Hematopoietic multipotent progenitor cell treated with erythropoietin and hydrocortisone succinate and interleukin-3 and kit ligand, for 4 days (in vitro differentiated cells): ENCODE results near the gene SEMA5B.

Experiments used
- DNase-seq: peaks from one replicate; pipeline ENCODE4 v3.0.0-alpha.2; 2015

Gene SEMA5B

DNA sequence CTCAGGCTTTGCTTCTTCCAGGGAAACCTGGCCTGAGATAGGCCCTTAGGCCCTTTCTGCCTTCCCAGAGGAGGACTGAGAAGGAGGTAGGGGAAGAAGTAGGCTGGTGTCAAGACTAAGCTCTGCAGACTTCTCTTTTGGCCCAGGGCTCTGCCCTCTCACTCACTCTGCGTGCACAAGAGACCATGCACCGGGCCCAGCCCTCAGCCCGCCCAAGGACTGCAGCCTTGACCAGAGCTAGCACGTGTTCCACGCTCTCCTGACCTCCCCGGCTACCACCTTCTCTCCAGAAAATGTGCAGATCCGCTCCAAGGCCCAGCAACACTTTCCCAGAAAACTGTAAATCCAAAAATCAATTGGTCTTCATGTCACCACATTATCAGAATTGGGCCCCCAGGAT lies 59.8 kb downstream of the SEMA5B start:
- DNase-seq, result no peak

DNA sequence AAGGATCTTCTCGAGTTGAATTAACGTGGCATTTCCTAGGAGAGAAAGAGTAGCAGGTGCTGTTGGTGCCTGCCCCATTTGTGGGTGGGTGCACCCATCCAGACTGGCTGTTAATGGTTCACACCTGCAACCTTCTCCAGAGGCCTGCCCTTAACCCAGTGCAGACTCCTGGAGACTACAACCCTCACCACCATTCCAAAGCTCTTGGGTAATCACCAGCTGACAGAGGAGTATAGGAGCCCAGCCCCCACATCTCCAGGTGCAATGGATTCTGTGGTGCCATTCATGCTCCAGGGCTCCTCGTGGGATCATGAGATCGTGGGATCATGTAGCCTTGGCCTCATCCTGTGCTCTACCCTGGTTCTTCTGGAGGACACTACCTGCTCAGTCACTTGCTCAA lies 60.2 kb downstream of the SEMA5B start:
- no peak for DNase-seq

DNA sequence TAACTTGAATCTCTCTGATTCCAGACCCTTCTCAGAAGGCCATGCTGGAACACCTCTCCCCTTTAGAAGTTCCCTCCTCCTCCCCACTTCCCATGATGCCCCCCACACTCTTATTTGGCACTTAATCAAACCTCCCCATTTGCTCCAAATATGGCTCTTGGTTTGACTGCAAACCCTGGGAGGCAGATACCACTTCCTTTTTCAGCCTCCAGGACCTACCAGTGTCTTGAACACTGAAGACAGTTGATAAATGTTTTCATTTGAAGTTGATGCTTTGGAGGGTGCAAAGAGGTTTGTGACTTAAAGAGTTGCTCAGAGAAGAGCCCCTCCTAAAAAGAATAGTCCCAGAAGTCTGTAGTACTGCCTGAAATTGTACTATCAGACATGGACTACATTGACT lies 61.5 kb downstream of the SEMA5B start:
- DNase-seq, result peak; percentile 27

DNA sequence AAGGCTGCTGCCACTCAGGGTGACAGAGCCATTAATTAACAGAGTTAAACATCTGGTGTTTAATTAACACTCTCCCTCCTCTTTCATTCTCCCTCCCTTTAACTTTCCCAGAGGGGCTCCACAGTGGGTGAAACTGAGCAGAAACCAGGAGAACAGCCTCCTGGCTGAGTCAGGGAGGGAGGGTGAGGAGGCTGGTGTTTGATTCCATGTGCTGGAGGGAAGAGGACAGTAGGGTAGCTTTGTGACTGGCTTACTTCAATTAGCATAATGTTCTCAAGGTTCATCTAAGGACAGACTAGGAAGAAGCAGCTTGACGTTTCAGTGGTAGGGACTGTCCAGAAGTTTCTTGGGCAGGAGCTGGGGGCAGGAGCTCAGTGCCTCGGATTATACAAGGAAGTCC lies 62.8 kb downstream of the SEMA5B start:
- no peak for DNase-seq

DNA sequence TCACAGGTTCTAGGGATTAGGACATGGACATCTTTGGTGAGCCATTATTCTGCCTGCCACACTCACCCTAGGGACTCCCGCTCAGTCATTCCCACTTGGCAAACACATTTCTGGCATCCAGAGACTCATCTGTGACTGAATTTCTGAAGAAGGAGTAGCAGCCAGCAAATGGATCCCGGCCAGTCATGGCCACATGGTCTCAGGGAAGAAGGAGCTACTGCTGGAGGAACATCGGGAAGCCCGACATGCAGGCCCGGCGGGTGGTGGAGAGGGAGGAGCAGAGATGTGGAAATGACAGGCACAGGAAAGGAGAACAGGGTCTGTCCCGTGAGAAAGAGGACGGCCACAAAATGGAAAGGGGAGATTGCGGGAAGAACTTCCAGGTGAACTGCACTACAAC lies 65.4 kb downstream of the SEMA5B start:
- DNase-seq, result no peak

DNA sequence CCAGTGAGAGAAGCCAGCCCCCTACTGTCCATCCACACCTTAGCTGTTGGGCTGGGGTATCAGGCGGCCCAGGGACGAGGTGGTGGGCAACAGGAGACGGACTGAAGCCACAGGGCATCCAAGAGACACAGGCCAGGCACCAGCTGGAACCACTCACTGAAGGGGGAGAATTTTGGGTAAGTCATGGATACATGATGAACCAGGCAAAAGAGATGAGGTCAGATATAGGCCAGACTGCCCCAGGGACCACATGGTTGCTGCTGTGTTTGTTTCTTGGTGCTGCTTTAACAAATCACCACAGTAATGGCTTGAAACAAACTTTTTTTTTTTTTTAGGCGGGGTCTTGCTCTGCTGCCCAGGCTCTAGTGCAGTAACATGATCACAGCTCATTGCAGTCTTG lies 66.4 kb downstream of the SEMA5B start:
- DNase-seq, result no peak

DNA sequence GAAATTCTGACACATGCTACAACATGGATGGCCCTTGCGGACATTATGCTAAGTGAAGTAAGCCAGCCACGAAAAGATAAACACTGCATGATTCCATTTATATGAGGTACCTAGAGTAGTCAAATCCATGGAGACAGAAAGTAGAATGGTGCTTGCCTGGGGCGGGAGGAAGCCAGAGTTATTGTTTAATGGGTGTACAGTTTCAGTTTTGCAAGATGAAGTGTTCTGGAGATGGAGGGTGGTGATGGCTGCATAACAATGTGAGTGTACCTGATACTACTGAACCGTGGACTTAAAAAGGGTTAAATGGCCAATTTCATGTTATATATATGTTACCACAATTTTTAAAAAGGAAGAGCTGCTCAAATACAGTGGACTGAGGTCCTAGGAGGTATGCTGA lies 66.9 kb downstream of the SEMA5B start:
- DNase-seq, result no peak

DNA sequence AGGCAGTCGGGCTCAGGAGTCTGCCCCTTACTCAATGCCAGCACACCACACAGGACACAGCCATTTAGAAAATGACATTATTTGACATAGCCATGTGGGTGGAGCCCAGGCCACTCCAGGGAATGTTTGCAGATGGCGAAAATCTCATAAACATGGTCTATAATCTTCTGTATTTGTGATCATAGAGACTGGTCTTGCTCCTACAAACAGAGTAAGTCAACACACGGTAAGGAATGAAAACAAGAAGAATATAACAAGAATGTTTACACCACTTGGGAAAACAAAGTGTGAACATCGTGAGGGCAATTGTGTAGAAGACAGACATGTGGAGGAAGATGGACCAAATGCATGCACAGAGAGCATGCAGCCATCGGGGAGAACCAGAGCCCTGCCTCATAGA lies 68.2 kb downstream of the SEMA5B start:
- DNase-seq, result no peak

DNA sequence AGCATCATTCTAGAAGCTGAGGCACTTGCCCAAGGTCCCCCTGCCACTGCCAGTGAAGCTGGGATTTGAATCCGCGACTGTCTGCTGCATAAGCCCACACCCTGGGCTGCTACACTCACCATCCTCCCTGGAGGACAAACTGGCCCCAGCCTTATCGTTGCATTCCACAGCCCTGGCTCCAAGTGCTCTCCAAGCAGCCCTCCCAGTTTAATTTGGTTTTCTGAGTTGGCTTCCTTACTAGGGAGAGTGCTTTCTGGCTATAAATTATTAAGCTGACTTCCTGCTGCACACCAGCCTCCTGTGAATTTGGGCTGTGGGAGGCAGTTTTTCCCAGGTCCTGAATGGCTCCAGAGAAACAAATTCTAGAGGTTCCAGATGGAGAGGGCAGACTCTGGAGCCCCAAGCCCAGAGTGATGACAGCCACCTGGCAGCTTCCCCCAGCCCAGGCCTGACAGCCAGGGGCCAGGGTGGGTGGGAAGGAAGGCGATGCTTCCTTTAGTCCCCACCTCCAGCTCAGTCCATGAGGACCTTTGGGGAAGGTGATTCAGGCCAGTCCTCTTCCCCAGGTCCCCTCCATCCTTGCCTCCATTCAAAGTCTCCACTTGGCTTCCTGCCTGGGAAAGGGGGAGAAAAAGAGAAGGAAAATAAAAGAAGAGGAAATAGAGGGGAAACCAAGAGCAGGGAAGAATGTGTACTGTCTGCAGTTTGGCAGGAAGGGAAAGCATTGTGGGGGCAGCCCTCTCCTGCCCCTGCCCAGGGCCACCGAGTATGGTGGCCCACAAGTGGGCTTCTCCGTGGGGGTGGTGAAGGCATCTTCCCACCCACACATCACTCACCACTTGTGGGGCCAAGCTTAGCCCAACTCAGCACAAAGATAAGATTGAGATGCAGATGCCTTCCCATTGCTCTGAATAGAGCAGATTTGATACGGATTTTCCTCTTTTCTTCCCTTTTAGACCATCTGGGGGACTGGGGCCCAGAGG lies 69.6 kb downstream of the SEMA5B start:
- no peak for DNase-seq

DNA sequence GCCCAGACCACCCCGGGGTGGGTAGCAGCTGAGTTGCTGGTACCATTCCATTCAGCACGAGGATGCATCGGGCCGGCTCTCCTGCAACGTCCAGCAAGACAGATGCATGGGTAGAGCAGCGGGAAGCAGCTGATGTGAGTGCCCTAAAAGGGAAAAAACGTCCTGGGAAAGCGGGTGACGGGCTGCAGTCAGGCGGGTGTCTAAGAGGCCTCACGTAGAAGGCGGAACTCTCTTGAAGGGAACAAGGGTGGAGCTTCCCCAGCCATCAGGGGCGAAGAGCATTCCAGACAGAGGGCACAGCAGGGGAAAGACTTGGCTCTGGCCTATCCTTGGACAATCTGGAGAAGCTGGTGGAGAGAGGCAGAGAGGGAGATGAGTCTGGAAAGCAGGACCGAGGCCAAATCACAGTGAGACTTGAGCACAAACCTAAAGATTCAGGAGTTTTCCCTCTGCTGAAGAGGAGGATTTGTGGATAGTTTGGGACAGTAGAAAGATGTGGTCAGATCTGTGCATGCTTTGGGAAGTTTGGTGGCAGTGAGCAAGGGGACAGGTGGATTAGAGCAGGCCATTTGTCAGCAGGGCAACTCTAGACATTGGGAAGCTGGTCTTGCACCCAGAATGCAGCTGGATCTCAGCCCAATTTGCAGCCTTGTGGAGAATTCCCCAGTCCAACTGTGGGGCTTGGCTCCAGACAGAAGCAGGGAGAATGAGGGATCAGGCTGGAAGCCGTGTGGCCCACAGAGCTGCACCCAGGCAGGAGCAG lies 70.7 kb downstream of the SEMA5B start:
- DNase-seq, result no peak

DNA sequence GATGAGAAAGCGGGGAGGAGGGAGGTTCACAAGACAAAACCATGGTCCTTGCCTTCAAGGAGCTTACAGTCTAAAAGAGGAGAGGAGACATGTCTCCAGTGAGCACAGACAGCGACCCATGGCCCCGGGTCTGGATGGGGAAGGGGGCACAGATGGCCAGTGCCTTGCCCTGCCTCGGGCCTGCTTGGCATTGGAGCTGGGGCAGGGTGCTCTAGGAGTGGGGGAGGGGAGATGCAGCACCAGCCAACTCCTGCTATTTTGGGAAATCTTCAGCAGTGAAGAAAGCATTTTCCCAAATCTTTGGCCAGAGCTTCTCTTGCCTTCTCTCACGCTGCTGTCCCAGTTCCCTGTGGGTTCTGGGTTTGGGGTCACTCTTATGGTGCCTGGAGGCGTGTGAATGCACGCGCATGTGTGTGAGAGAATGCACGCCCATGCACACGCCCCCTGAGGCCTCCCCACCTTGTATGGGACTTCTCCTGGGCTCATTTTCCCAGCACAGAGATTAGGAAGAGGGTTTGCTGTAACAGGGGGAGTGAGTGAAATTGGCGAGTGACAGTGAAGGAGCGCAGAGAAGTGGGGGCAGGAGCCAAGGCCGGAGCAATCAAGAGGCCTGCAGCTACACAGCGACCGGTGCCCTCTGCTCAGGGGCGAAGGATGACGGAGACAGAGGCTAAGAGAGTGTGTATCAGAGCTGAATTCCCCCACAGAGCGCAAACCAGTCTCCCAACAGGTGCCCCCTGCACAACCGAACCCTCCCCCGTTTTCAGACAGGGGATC lies 71.5 kb downstream of the SEMA5B start:
- no peak for DNase-seq

DNA sequence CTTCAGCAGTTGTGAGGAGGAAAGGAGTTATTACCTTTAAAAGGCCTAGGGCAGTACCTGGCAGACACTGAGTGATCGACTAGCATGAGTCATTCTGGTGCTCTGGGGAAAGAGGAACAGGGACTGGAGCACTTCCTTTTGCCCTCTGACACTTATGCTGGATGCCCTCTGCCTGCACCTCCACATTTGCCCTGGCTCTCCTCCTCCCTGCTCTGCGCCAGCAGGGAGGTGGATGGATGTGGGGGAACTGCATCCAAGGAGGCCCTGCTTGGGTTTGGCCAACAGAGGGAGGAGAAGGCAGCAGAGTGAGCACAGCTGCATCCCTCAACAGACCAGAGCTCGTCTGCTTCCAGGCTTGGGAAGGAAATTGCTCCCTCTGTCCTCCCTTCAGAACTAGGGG lies 75.0 kb downstream of the SEMA5B start:
- DNase-seq, result peak; percentile 26

DNA sequence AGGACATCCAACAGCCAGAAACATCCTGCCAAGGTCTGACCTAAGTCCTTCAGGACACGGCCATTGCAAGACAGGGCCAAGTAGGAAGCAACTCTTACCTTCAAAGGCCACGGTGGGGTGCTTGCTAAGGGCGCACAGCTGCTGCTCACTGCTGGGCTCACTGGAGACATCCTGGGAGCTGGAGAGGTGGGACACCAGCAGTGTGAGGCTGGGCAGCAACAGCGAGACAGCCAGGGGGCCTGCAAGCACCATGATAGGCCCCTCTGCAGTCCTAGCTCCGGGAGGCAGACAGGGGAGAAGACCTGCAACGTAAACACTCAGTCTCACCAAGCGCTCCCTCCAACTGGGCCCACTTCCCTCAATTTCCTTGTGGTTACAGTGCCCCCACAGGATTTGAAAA lies 79.2 kb downstream of the SEMA5B start:
- peak; percentile 27 for DNase-seq

DNA sequence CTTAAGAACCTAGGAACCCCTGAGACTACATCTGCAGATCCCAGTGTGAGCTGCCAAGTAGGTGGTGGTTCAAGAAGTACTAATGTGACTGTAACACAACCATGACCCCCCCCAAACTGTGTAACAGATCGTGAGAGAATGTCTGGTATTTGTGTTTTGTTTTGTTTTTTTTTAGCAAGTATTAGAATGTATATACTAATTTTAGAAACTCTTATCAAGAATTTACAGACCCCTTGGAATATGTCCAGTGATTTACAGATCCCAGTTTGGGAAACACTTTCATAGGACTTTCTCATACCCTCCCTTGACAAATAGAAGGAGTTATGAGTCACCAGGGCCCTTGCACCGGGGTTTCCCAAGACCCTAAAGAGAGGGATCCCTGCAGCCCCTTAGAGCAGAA lies 79.8 kb downstream of the SEMA5B start:
- DNase-seq, result no peak

DNA sequence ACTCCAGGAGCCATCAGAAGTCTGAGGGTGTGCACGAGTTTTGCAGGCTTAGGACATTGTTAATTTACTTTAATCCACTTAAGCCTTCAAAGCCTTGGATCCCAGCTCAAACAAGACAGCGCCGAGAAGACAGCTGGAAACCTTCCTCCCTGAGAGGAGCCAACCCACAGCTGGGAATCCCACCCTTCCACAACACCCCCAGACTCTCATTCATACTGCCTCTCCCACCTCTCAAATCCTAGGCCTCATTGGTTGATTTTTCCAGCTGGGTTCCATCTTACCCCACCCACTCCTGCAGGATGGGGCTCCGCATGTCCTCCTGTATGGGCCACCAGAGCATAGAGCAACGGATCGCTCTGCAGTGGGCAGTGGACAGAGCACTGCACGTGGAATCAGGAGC lies 80.4 kb downstream of the SEMA5B start:
- no peak for DNase-seq

DNA sequence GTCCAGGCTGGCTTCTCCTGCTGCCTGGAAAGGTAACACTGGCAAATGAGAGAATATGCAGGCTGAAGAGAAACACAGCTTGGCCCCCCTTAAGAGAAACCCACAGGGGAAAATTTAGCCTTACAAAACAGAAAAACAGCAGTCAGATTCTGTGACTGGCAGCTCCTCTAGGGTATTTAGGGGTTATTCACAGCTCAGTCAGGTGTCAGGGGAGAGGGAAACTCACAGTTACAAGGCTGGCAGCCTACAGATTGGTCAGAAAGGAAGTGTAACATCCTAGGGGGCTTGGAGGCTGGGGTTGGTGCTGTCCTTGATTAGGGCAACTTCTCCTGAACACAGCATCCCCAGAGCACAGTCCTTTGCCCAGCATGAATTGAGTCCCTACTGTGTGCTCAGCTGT lies 81.4 kb downstream of the SEMA5B start:
- DNase-seq, result no peak

DNA sequence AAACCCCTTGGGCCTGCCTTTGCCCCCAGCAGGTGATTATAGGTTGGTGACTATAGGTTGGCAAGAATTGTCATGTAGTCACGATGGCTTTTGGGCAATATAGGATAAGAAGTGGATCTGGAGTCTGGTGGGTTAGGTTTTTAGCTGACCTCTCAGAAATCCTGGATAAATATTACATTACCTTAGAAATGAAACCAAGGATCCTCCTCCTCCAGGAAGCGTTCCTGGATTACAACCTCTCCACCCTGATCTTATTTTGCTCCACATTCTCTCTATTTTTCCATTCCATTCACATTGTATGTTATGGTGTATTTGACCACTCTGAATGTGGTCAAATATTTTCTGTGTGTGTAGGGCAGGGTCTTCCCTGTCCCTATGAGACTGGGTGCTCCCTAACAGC lies 82.3 kb downstream of the SEMA5B start:
- DNase-seq, result no peak

DNA sequence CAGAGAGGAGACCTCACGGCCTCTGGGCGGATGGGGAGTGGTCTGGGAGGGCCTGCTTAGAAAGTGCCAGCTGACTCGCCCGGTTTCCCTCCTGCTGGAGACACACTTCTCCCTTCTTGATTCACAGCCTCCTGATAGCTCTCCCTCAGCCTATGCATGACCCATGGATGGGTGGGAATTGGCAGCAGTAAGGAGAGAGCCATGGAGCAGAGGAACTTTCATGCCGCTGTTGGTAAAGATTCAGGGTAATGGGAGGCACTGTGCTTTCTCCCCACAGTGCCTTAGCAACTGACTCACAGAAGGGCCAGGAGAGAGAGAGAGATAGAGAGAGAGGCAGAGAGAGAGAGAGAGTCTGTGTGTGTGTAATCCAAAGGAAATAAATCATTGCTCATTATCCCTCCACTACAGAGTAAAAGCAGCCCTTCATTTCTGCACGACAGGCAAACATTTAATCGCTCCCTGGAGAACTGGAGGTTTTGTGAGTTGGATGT lies 82.8 kb downstream of the SEMA5B start:
- DNase-seq, result no peak

DNA sequence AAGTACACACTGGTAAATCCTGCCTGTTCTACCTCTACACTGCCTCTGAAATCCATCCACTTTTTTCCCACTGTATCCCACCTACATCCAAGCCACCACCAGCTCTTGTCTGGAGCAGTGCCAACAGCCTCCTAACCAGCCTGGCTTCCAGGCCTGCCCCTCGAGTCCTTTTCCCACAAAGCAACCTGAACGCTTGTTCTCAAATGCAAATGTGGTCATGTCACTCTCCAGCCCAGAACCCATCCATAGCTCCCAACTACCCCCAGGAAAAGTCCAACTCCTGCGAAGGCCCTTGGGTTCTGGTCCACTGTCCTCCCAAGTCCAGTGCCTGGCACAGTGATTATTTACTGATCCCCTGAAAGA lies 83.8 kb downstream of the SEMA5B start:
- no peak for DNase-seq

DNA sequence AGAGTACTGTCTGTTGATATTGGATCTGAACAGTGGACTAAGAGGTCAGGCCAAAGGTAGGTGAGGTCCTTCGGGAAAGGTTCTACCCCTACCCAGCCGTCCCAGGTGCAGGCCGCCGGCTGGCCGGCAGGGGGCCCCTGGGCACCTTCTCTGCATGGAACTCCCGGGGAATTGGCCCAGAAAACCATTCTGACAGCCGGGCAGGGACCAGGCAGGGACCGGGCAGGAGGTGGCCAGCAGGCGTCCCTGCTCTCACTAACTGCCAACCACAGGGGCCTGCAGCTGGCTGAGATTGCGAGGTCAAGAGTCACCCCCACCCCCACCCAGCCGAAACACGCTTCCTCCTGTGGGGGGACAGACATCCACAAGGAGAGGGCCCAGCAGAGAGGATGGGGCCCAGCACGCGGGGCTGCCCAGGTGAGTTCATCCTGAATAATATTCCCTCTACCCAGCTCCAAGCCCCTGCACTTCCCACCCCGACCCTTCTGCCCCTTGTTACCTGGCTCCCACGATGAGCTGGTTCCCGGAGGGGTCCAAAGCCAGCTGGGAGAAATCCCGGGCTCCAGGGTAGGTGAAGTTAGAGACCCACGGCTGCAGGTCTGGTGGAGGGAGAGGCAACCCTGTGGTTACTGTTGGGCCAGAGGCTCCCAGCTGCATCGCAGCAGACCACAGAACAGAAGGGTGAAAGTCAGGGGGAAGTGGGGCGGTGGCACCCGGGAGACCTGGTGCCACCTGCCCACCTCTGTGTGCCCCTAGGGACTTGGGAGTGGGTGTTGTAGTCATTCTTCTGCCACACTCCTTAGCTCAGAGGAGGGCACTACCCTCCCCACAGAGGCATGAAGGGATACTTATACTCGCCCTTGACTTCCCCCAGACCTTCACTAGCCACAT lies 84.4 kb downstream of the SEMA5B start:
- DNase-seq, result peak; percentile 62

DNA sequence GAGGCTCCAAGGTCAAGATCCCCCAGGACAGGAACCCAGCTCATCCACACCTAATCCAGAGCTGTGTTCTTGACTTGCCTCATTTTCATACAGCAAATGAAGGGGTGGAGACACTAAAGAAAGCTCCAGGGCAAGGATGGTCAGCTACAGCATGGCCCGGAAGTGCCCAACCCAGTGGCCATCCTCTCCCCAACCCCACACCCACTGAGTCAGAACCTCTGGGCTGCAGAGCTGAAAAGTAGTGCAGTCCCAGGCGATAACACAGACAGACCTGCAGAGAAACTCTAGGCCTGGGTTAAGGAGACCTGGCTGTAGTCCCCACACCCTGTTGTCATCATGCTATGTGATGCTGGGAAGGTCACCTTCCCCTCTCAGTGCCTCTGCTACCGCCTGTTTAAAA lies 85.3 kb downstream of the SEMA5B start:
- no peak for DNase-seq
